Activated CD4-positive, alpha-beta memory T cell treated with anti-CD3 and anti-CD28 coated beads for 36 hours (primary cell): Measurements from ENCODE around the gene PIGU. TPM values are rescaled to one million over a fixed set of nuclear protein-coding genes. Genes with fewer than 3 reads are reported as not detected.

Experiments
- CTCF ChIA-PET: fragments of 350-600 bp; sonication (Branson Sonifier 250); formaldehyde crosslinking; loops from one replicate; lab custom pipeline; 2021; ENCODE audit warnings: antibody characterized with exemption, inconsistent platforms; lab: Charles Lee
- POLR2A ChIA-PET: fragments of 350-600 bp; sonication (Branson Sonifier 250); formaldehyde crosslinking; loops from one replicate; lab custom pipeline; 2021; ENCODE audit warnings: antibody characterized with exemption; lab: Charles Lee
- DNase-seq: peaks from one replicate; pipeline ENCODE4 v3.0.0-alpha.2; 2020
- H3K27ac Mint-ChIP-seq: one replicate; pipeline ENCODE4 v1.8.0; 2021; ENCODE audit warnings: mixed read lengths
- H3K27me3 Mint-ChIP-seq: one replicate; pipeline ENCODE4 v1.8.0; 2021; ENCODE audit warnings: mixed read lengths
- H3K36me3 Mint-ChIP-seq: one replicate; pipeline ENCODE4 v1.8.0; 2021; ENCODE audit warnings: mixed read lengths
- H3K4me1 Mint-ChIP-seq: one replicate; pipeline ENCODE4 v1.8.0; 2021; ENCODE audit warnings: low read depth, mixed read lengths
- H3K4me3 Mint-ChIP-seq: one replicate; pipeline ENCODE4 v1.8.0; 2021; ENCODE audit warnings: mild to moderate bottlenecking, mixed read lengths
- H3K9me3 Mint-ChIP-seq: one replicate; pipeline ENCODE4 v1.8.0; 2021; ENCODE audit warnings: mixed read lengths
- intact Hi-C: fragments of 100-400 bp; cut with micrococcal nuclease; formaldehyde crosslinking; loops from one replicate; pipeline ENCODE4 v1.15.1; 2023
- total RNA-seq, 2 experiments: library from RNA; stranded (reverse); gene quantifications; one replicate each; pipeline ENCODE4 v1.2.3, GENCODE V29; 2021

PIGU gene
- total RNA-seq, 2 experiments from 2014 or later = 19.0 to 21.3 TPM

GRCh38 chr20:34647737-34648136 lies 29.2 kb downstream of the PIGU start:
- H3K36me3 Mint-ChIP-seq = peaks cover 8% of the 10 kb centered on the region
- no peaks in the 10 kb centered on the region for H3K27me3 Mint-ChIP-seq
- ChIA-PET POLR2A (no interaction called here), CTCF (no interaction called here)
- no peak overlapping the region for H3K4me3 Mint-ChIP-seq
- H3K4me1 Mint-ChIP-seq = no peaks in the 10 kb centered on the region
- intact Hi-C loops = no loop called here
- DNase-seq = no peak
- no peaks in the 10 kb centered on the region for H3K9me3 Mint-ChIP-seq
- H3K27ac Mint-ChIP-seq = no peak overlapping the region

GRCh38 chr20:34644951-34645350 lies 31.9 kb downstream of the PIGU start:
- H3K36me3 Mint-ChIP-seq = peaks cover 3% of the 10 kb centered on the region
- CTCF ChIA-PET = no interaction called here
- H3K4me1 Mint-ChIP-seq = no peaks in the 10 kb centered on the region
- intact Hi-C loops = no loop called here
- POLR2A ChIA-PET = no interaction called here
- DNase-seq = no peak
- H3K4me3 Mint-ChIP-seq = no peak overlapping the region
- no peaks in the 10 kb centered on the region for H3K27me3 Mint-ChIP-seq
- no peaks in the 10 kb centered on the region for H3K9me3 Mint-ChIP-seq
- H3K27ac Mint-ChIP-seq = no peak overlapping the region

- H3K9me3 Mint-ChIP-seq = no peaks in the 10 kb centered on the region
- no peak overlapping the region for H3K27ac Mint-ChIP-seq
- no peak for DNase-seq
- no peaks in the 10 kb centered on the region for H3K27me3 Mint-ChIP-seq
- H3K36me3 Mint-ChIP-seq = peaks cover 3% of the 10 kb centered on the region
- H3K4me3 Mint-ChIP-seq = no peak overlapping the region
- ChIA-PET POLR2A (no interaction called here), CTCF (no interaction called here)
- intact Hi-C loops = no loop called here
- H3K4me1 Mint-ChIP-seq = no peaks in the 10 kb centered on the region
Observed at GRCh38 chr20:34644345-34644744, 32.5 kb downstream of the PIGU start.

- Mint-ChIP-seq H3K36me3 (peaks cover 3% of the 10 kb centered on the region), H3K27me3 (no peaks in the 10 kb centered on the region), H3K4me3 (no peak overlapping the region), H3K9me3 (no peaks in the 10 kb centered on the region), H3K27ac (no peak overlapping the region), H3K4me1 (no peaks in the 10 kb centered on the region)
- no peak for DNase-seq
- ChIA-PET POLR2A (interaction anchor here (0.9 kb wide), 1 partner anchor 25 kb away, joined by 3 read pairs; no protein-coding TSS in a partner anchor), CTCF (no interaction called here)
- intact Hi-C loops = no loop called here
Observed at GRCh38 chr20:34643928-34644327, 33.0 kb downstream of the PIGU start.

GRCh38 chr20:34642009-34642408 lies 34.9 kb downstream of the PIGU start:
- ChIA-PET POLR2A (no interaction called here), CTCF (no interaction called here)
- no peaks in the 10 kb centered on the region for H3K4me1 Mint-ChIP-seq
- no peak overlapping the region for H3K27ac Mint-ChIP-seq
- H3K36me3 Mint-ChIP-seq = peaks cover 8% of the 10 kb centered on the region
- no peak overlapping the region for H3K4me3 Mint-ChIP-seq
- no peak for DNase-seq
- no peaks in the 10 kb centered on the region for H3K27me3 Mint-ChIP-seq
- H3K9me3 Mint-ChIP-seq = no peaks in the 10 kb centered on the region
- intact Hi-C loops = no loop called here

GRCh38 chr20:34639755-34640222 lies 37.1 kb downstream of the PIGU start:
- no peaks in the 10 kb centered on the region for H3K4me1 Mint-ChIP-seq
- ChIA-PET CTCF (interaction anchor here (0.5 to 1.0 kb wide), 2 partner anchors 97 to 327 kb away, joined by 3 read pairs; no protein-coding TSS in a partner anchor), POLR2A (no interaction called here)
- no peaks in the 10 kb centered on the region for H3K9me3 Mint-ChIP-seq
- H3K4me3 Mint-ChIP-seq = no peak overlapping the region
- no peaks in the 10 kb centered on the region for H3K27me3 Mint-ChIP-seq
- peaks cover 15% of the 10 kb centered on the region for H3K36me3 Mint-ChIP-seq
- no peak overlapping the region for H3K27ac Mint-ChIP-seq
- intact Hi-C loops = no loop called here
- DNase-seq = no peak

GRCh38 chr20:34638532-34638931 lies 38.4 kb downstream of the PIGU start:
- intact Hi-C loops = no loop called here
- POLR2A ChIA-PET = no interaction called here
- no peaks in the 10 kb centered on the region for H3K9me3 Mint-ChIP-seq
- H3K4me3 Mint-ChIP-seq = no peak overlapping the region
- H3K36me3 Mint-ChIP-seq = peaks cover 19% of the 10 kb centered on the region
- CTCF ChIA-PET = interaction anchor here (0.5 kb wide), 1 partner anchor 11 kb away, joined by 3 read pairs; no protein-coding TSS in a partner anchor
- no peak for DNase-seq
- no peak overlapping the region for H3K27ac Mint-ChIP-seq
- no peaks in the 10 kb centered on the region for H3K4me1 Mint-ChIP-seq
- no peaks in the 10 kb centered on the region for H3K27me3 Mint-ChIP-seq

GRCh38 chr20:34638039-34638292 lies 38.9 kb downstream of the PIGU start:
- Mint-ChIP-seq H3K9me3 (no peaks in the 10 kb centered on the region), H3K27ac (no peak overlapping the region), H3K4me3 (no peak overlapping the region), H3K4me1 (no peaks in the 10 kb centered on the region), H3K36me3 (peaks cover 23% of the 10 kb centered on the region), H3K27me3 (no peaks in the 10 kb centered on the region)
- POLR2A ChIA-PET = no interaction called here
- CTCF ChIA-PET = interaction anchor here (0.5 kb wide), 1 partner anchor 11 kb away, joined by 3 read pairs; no protein-coding TSS in a partner anchor
- no peak for DNase-seq
- intact Hi-C loops = no loop called here

- DNase-seq = no peak
- H3K4me1 Mint-ChIP-seq = no peaks in the 10 kb centered on the region
- H3K27me3 Mint-ChIP-seq = no peaks in the 10 kb centered on the region
- CTCF ChIA-PET = interaction anchor here (1.0 kb wide), 1 partner anchor 325 kb away, joined by 5 read pairs; no protein-coding TSS in a partner anchor
- no peaks in the 10 kb centered on the region for H3K9me3 Mint-ChIP-seq
- intact Hi-C loops = no loop called here
- POLR2A ChIA-PET = no interaction called here
- peaks cover 24% of the 10 kb centered on the region for H3K36me3 Mint-ChIP-seq
- H3K27ac Mint-ChIP-seq = no peak overlapping the region
- H3K4me3 Mint-ChIP-seq = no peak overlapping the region
Observed at GRCh38 chr20:34637245-34638038, 39.5 kb downstream of the PIGU start.

- Mint-ChIP-seq H3K4me3 (no peak overlapping the region), H3K36me3 (peaks cover 24% of the 10 kb centered on the region), H3K27me3 (no peaks in the 10 kb centered on the region), H3K4me1 (no peaks in the 10 kb centered on the region), H3K27ac (no peak overlapping the region), H3K9me3 (no peaks in the 10 kb centered on the region)
- ChIA-PET CTCF (interaction anchor here (1.0 kb wide), 1 partner anchor 324 kb away, joined by 5 read pairs; no protein-coding TSS in a partner anchor), POLR2A (no interaction called here)
- DNase-seq = no peak
- intact Hi-C loops = no loop called here
Observed at GRCh38 chr20:34636648-34637047, 40.2 kb downstream of the PIGU start.

GRCh38 chr20:34634392-34634791 lies 42.5 kb downstream of the PIGU start:
- CTCF ChIA-PET = interaction anchor here (0.6 to 1.1 kb wide), 3 partner anchors 135 to 815 kb away, joined by 3 read pairs; no protein-coding TSS in a partner anchor
- DNase-seq = no peak
- POLR2A ChIA-PET = no interaction called here
- Mint-ChIP-seq H3K27ac (no peak overlapping the region), H3K9me3 (no peaks in the 10 kb centered on the region), H3K4me3 (no peak overlapping the region), H3K4me1 (no peaks in the 10 kb centered on the region), H3K27me3 (no peaks in the 10 kb centered on the region), H3K36me3 (peaks cover 28% of the 10 kb centered on the region)
- intact Hi-C loops = no loop called here

GRCh38 chr20:34632870-34633452 lies 43.9 kb downstream of the PIGU start:
- ChIA-PET CTCF (interaction anchor here (0.6 kb wide), 1 partner anchor 41 kb away, joined by 3 read pairs; no protein-coding TSS in a partner anchor), POLR2A (no interaction called here)
- DNase-seq = no peak
- intact Hi-C loops = no loop called here
- Mint-ChIP-seq H3K9me3 (no peaks in the 10 kb centered on the region), H3K4me1 (no peaks in the 10 kb centered on the region), H3K36me3 (peaks cover 26% of the 10 kb centered on the region), H3K27ac (no peak overlapping the region), H3K4me3 (no peak overlapping the region), H3K27me3 (no peaks in the 10 kb centered on the region)
